ENCODE measurements around the gene PRR23E.

The PRR23E gene

DNA sequence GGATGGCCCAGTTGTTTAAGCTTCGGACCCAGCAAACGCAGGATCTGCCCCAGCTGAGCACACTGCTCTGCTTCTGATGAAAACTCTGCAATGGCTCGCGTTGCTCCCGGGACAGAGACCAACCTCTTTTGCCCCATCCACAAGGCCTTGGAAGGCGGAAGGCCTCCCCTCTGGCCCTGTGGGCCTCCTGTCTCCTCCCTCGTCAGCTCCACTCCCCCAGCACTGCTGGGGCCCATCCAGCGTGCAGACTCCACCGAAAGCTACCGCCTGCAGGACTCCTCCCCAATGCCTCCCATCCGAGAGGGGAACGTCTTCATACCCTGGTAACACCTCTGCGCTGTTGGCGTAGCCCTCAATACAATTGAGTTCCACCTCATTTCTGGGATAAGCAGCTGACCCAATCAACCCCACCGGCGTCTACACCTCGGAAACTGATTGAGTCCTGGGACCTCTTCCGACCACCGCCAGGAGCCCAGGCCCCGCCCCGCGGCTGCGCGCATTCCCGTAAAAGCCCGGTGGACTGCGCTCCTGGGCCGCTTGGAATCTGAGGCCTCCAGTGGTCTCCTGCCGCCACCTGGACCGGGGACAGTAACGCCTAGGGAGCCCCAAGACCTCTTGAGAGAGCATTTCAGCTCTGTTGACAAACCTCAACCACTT is at the start of gene PRR23E:
PRR23E (plus strand) TSS at position 556 of the 657 bp plus-strand sequence. CDS start 3,555 bp downstream, outside the sequence.
- H3K27me3 Mint-ChIP-seq (ENCODE audit: low read depth), result peaks cover 8% of the 10 kb centered on the region
- H3K4me3 Mint-ChIP-seq, result no peak within 1 kb of the TSS
- no peak within 1 kb of the TSS for H3K27ac Mint-ChIP-seq
- H3K4me1 Mint-ChIP-seq (ENCODE audit: low read depth), result no peaks in the 10 kb centered on the region
- no peaks in the 10 kb centered on the region for H3K36me3 Mint-ChIP-seq (ENCODE audit: low read depth)
- H3K9me3 Mint-ChIP-seq, result no peaks in the 10 kb centered on the region

DNA sequence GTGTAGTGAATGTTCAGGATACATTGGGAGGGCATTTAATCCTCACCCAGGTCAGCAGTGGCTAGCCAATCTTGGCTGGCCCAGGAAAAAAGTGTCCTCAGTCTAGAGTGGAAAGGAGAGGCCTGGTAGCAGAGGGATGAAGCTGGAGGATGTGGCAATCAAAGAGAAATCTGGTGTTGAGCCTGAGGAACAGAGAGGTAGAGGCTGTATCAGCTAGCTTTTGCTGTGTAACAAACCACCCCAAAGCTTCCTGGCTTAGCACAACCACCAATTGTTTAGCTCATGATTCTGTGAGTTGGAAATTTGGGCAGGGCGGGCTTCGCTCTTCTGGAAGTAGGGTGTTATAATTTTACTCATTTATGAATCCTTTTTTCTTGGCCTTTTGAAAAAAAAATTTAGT is 49.8 kb upstream of the PRR23E start:
- no peak overlapping the region for H3K27ac Mint-ChIP-seq
- peaks cover 11% of the 10 kb centered on the region for H3K9me3 Mint-ChIP-seq
- no peaks in the 10 kb centered on the region for H3K27me3 Mint-ChIP-seq (ENCODE audit: low read depth)
- H3K36me3 Mint-ChIP-seq (ENCODE audit: low read depth), result no peaks in the 10 kb centered on the region
- no peak overlapping the region for H3K4me3 Mint-ChIP-seq
- H3K4me1 Mint-ChIP-seq (ENCODE audit: low read depth), result no peaks in the 10 kb centered on the region

DNA sequence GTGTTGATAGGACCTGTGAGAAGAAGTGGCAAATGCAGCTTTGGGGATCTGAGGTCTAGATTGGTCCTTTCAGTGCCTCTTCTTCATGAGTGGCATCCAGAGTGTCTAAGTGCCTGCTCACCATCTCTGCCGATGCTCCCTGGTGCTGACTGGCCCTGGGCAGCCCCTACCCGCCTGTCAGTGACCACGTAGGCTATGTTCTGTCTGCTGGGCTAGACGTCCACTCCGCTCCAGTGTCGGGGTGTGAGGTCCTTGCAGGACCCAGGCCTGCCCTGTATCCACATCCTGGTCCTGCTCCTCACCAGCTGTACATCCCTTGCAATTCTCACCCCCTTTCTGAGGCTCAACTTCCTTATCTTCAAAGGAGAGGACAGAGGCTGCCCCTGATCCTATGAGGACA is 48.3 kb upstream of the PRR23E start:
- Mint-ChIP-seq H3K27me3 (ENCODE audit: low read depth) (no peaks in the 10 kb centered on the region), H3K27ac (no peak overlapping the region), H3K4me3 (no peak overlapping the region), H3K9me3 (peaks cover 11% of the 10 kb centered on the region), H3K36me3 (ENCODE audit: low read depth) (no peaks in the 10 kb centered on the region), H3K4me1 (ENCODE audit: low read depth) (no peaks in the 10 kb centered on the region)

GRCh38 chr3:127145266-127145665 is 47.7 kb upstream of the PRR23E start:
- Mint-ChIP-seq H3K9me3 (peaks cover 11% of the 10 kb centered on the region), H3K4me1 (ENCODE audit: low read depth) (no peaks in the 10 kb centered on the region), H3K27me3 (ENCODE audit: low read depth) (no peaks in the 10 kb centered on the region), H3K36me3 (ENCODE audit: low read depth) (no peaks in the 10 kb centered on the region), H3K27ac (no peak overlapping the region), H3K4me3 (no peak overlapping the region)

- no peaks in the 10 kb centered on the region for H3K36me3 Mint-ChIP-seq (ENCODE audit: low read depth)
Measured at GRCh38 chr3:127147291-127147885, 45.5 kb upstream of the PRR23E start.

GRCh38 chr3:127149621-127150310 is 43.2 kb upstream of the PRR23E start:
- H3K36me3 Mint-ChIP-seq (ENCODE audit: low read depth), result no peaks in the 10 kb centered on the region
- H3K27me3 Mint-ChIP-seq (ENCODE audit: low read depth), result no peaks in the 10 kb centered on the region
- no peak overlapping the region for H3K27ac Mint-ChIP-seq
- H3K9me3 Mint-ChIP-seq, result no peaks in the 10 kb centered on the region
- H3K4me1 Mint-ChIP-seq (ENCODE audit: low read depth), result no peaks in the 10 kb centered on the region
- H3K4me3 Mint-ChIP-seq, result no peak overlapping the region

More at GRCh38 chr3:127147291-127147885, 45.5 kb upstream of the PRR23E start:
- Mint-ChIP-seq H3K9me3 (peaks cover 11% of the 10 kb centered on the region), H3K27ac (no peak overlapping the region), H3K4me3 (no peak overlapping the region), H3K27me3 (ENCODE audit: low read depth) (no peaks in the 10 kb centered on the region), H3K4me1 (ENCODE audit: low read depth) (no peaks in the 10 kb centered on the region)

DNA sequence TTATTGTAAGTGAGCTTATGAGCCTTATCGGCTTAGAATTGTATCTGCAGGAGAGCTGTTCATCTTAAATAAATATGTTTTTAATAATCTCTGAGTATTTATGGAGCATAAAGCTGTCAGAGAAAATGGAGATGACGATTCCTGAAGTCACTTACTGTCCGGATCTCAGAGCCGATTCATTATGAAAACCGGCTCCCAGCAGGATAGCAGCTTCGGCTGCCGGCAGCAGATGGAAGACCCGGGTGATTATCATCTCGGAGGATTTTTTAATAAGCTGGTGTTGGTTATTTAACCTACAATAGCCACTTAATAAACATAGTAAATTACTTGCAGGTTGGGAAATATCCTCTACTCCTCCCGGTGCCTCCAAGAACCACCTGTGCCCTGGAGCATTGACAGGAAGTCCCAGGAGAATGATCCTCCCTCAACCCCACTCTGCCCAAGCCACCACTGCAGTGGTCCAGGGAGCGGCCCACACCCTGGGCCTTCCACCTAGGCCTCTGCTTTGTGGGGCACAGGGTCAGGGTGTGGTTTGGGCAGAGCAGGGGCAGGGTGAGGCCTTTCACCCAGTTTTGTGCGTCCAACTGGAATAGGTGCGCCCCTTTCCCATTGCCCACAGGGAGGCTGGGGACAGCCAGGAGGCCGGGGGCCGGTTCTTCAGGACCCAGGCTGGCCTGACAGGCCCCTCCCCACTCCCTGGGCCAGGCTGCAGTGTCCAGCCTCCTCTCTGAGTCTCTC is 42.2 kb upstream of the PRR23E start:
- Mint-ChIP-seq H3K36me3 (ENCODE audit: low read depth) (no peaks in the 10 kb centered on the region), H3K4me1 (ENCODE audit: low read depth) (no peaks in the 10 kb centered on the region)

DNA sequence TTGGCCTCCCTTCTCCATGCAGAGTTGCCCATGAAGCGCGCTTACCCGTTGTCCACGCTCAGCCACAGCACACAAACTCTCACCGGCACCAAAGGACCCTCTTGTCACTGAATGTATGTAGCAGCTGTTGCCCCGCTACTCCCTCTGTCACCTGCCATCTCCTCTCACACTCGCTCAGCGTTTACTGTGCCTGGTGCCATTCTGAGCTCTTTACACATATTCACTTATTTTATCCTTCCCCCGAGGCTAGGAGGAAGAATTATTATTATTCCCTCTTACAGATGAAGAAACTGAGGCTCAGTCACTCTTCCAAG is 41.7 kb upstream of the PRR23E start:
- no peaks in the 10 kb centered on the region for H3K9me3 Mint-ChIP-seq

More for the DNA sequence above, 42.2 kb upstream of the PRR23E start:
- H3K4me3 Mint-ChIP-seq, result no peak overlapping the region
- no peaks in the 10 kb centered on the region for H3K9me3 Mint-ChIP-seq
- no peak overlapping the region for H3K27ac Mint-ChIP-seq
- no peaks in the 10 kb centered on the region for H3K27me3 Mint-ChIP-seq (ENCODE audit: low read depth)

GRCh38 chr3:127151992-127152650 is 40.8 kb upstream of the PRR23E start:
- H3K4me3 Mint-ChIP-seq, result no peak overlapping the region
- no peaks in the 10 kb centered on the region for H3K27me3 Mint-ChIP-seq (ENCODE audit: low read depth)
- H3K4me1 Mint-ChIP-seq (ENCODE audit: low read depth), result no peaks in the 10 kb centered on the region
- H3K36me3 Mint-ChIP-seq (ENCODE audit: low read depth), result no peaks in the 10 kb centered on the region
- H3K9me3 Mint-ChIP-seq, result no peaks in the 10 kb centered on the region
- H3K27ac Mint-ChIP-seq, result no peak overlapping the region

More for the DNA sequence above, 41.7 kb upstream of the PRR23E start:
- Mint-ChIP-seq H3K4me3 (no peak overlapping the region), H3K27ac (no peak overlapping the region), H3K4me1 (ENCODE audit: low read depth) (no peaks in the 10 kb centered on the region), H3K27me3 (ENCODE audit: low read depth) (no peaks in the 10 kb centered on the region), H3K36me3 (ENCODE audit: low read depth) (no peaks in the 10 kb centered on the region)

DNA sequence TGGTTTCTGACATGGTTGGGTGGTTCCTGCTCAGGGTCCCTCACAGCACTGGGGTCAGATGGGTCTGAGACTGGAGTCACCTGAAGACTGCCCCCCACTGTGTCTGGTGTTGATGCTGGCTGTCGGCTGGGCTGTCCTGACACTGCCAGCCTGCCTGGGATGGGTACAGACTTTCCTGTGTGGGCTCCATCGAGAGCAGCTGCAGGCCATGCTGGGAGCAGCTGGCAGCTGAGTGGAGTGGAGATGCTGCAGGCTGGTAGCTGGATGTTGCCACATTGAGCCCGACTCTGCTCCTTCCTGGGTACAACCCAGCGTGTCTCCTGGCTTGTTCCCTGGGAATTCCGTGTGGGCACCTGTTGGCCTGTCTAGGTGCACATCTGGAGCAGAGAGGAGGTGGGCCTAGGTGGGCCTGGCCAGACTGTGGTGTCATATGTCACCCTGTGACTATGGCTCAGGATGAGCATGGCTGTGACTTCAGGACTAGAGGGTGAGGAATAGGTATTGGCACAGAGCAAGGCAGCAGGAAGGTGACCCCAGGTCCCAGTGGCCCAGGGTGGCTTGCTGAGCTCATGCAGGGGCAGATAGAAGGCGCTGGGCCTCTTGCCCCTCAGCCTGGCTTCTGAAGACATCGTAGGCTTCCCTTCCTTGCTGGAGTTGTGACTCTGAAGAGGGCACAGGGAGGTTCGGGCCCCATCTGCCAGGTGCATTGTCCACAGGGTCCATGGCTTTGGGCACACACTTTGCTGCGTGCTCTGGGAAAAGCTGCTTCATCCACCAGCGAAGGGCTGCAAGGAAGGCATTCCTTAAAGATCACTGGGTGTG is 40.0 kb upstream of the PRR23E start:
- H3K27me3 Mint-ChIP-seq (ENCODE audit: low read depth), result no peaks in the 10 kb centered on the region
- H3K4me1 Mint-ChIP-seq (ENCODE audit: low read depth), result no peaks in the 10 kb centered on the region
- no peak overlapping the region for H3K27ac Mint-ChIP-seq
- no peak overlapping the region for H3K4me3 Mint-ChIP-seq
- no peaks in the 10 kb centered on the region for H3K36me3 Mint-ChIP-seq (ENCODE audit: low read depth)
- no peaks in the 10 kb centered on the region for H3K9me3 Mint-ChIP-seq

DNA sequence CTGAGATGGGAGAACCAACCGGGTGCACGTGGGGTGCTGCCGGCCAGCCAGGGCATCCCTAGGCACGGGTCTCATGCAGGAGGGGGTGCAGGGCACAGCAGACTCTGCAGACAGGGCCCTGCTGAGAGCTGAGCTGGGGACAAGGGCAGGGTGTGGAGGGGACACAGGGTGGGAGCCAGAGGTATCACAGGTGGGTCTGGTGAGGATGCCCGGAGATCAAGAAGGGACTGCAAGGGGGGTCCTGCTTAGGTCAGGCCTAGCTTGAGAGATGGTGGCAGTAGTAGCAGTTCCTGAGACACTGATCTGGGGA is 39.5 kb upstream of the PRR23E start:
- Mint-ChIP-seq H3K9me3 (no peaks in the 10 kb centered on the region), H3K4me1 (ENCODE audit: low read depth) (no peaks in the 10 kb centered on the region)

GRCh38 chr3:127156338-127157050 is 36.4 kb upstream of the PRR23E start:
- H3K9me3 Mint-ChIP-seq, result no peaks in the 10 kb centered on the region
- no peaks in the 10 kb centered on the region for H3K4me1 Mint-ChIP-seq (ENCODE audit: low read depth)
- H3K4me3 Mint-ChIP-seq, result no peak overlapping the region
- H3K36me3 Mint-ChIP-seq (ENCODE audit: low read depth), result no peaks in the 10 kb centered on the region
- H3K27me3 Mint-ChIP-seq (ENCODE audit: low read depth), result no peaks in the 10 kb centered on the region
- H3K27ac Mint-ChIP-seq, result no peak overlapping the region

More for the DNA sequence above, 39.5 kb upstream of the PRR23E start:
- no peak overlapping the region for H3K27ac Mint-ChIP-seq
- no peak overlapping the region for H3K4me3 Mint-ChIP-seq
- H3K36me3 Mint-ChIP-seq (ENCODE audit: low read depth), result no peaks in the 10 kb centered on the region
- H3K27me3 Mint-ChIP-seq (ENCODE audit: low read depth), result no peaks in the 10 kb centered on the region

DNA sequence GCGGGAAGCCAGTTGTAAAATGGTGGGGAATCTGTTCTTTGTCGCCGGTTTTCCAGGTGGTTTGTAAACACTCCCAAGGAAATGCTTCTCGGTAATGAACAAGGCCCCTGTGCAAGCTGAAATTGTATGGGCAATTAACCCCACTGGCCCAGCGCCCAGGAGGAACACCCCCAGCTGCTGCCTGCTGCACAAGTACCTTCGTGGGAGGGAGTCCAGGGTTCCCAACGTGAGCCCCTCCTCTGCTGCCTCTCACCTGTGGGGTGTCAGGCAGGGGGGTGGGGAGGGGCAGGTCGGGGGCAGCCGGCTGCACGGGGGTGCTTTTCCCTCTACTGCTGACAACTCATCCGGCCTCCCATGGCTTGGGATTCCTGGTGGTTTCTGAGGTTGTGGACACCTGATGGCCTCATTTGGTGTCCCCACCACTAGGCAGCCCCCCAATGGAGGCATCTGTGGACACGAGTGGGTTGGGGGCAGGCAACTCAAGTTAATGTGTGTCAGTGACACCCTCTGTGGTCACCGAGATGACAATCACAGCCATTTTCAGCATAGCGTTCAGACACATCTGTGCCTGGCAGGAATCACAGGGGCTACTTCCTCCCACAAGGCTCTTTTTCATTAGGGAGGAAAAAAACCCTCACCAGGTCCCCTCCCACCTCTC is 35.6 kb upstream of the PRR23E start:
- no peaks in the 10 kb centered on the region for H3K4me1 Mint-ChIP-seq (ENCODE audit: low read depth)
- H3K27me3 Mint-ChIP-seq (ENCODE audit: low read depth), result no peaks in the 10 kb centered on the region
- no peaks in the 10 kb centered on the region for H3K36me3 Mint-ChIP-seq (ENCODE audit: low read depth)
- H3K27ac Mint-ChIP-seq, result no peak overlapping the region
- no peaks in the 10 kb centered on the region for H3K9me3 Mint-ChIP-seq
- H3K4me3 Mint-ChIP-seq, result no peak overlapping the region

Data from T-helper 1 cell treated with Interleukin-12 subunit alpha and Interleukin-12 subunit beta and Interleukin-4 antibody, amounts not matched to agents 30 μg/mL and 1 μg/mL, for 36 hours (primary cell).